Keratinocyte (primary cell): ENCODE measurements around the gene GLI3. TPM values are rescaled to one million over a fixed set of nuclear protein-coding genes. Genes with fewer than 3 reads are reported as not detected.
A peak's percentile ranks its signal among the peaks of the same experiment; 100 is the strongest.

Experiments
- DNase-seq: peaks from one replicate; pipeline ENCODE4 v3.0.0-alpha.2; 2011; ENCODE audit warnings: low read depth, missing footprints, low spot score
- FAIRE-seq: peaks from 2 replicates; lab custom pipeline; 2011; peaks lifted over from hg19 to GRCh38; lab: Jason Lieb, UNC
- H2AFZ ChIP-seq: 2 replicates; pipeline ENCODE4 v1.6.0; 2012; ENCODE audit warnings: low read length, control low read depth, inconsistent platforms; ENCODE audit not compliant: control insufficient read depth
- H3K27ac ChIP-seq: 2 replicates; pipeline ENCODE4 v1.5.1; 2011; ENCODE audit warnings: low read length; ENCODE audit not compliant: control insufficient read depth, insufficient read depth
- H3K27me3 ChIP-seq: 3 replicates; pipeline ENCODE4 v1.6.0; 2011; ENCODE audit warnings: low read length; ENCODE audit not compliant: control insufficient read depth, insufficient read depth; ENCODE audit errors: extremely low read depth
- H3K36me3 ChIP-seq, 2 experiments: 2 replicates in 1 of 2; 3 replicates in 1 of 2; pipeline ENCODE4 v1.5.1; 2011; ENCODE audit warnings: low read length in 2 of 2, mild to moderate bottlenecking in 1 of 2; ENCODE audit not compliant: control insufficient read depth in 2 of 2, insufficient read depth in 2 of 2; ENCODE audit errors: extremely low read depth in 1 of 2
- H3K4me1 ChIP-seq: 3 replicates; pipeline ENCODE4 v1.5.1; 2011; ENCODE audit warnings: low read length; ENCODE audit not compliant: control insufficient read depth, insufficient read depth; ENCODE audit errors: extremely low read depth
- H3K4me2 ChIP-seq: 3 replicates; pipeline ENCODE4 v1.6.0; 2011; ENCODE audit warnings: low read depth, low read length; ENCODE audit not compliant: control insufficient read depth, insufficient read depth; ENCODE audit errors: extremely low read depth
- H3K4me3 ChIP-seq, 3 experiments: fragments of 200-600 bp in 1 of 3; sonication (generic) in 1 of 3; 2 replicates in 2 of 3; 3 replicates in 1 of 3; pipeline ENCODE4 v1.5.1; 2011 to 2016; ENCODE audit warnings: low read length in 3 of 3, mild to moderate bottlenecking in 3 of 3, control low read depth in 2 of 3, inconsistent platforms in 1 of 3, low read depth in 1 of 3, mixed read lengths in 1 of 3, mixed run types in 1 of 3, moderate library complexity in 1 of 3; ENCODE audit not compliant: control insufficient read depth in 2 of 3, insufficient read depth in 2 of 3; ENCODE audit errors: extremely low read depth in 1 of 3
- H3K79me2 ChIP-seq: 2 replicates; pipeline ENCODE4 v1.6.0; 2012; ENCODE audit warnings: low read length; ENCODE audit not compliant: control insufficient read depth, insufficient read depth
- H3K9ac ChIP-seq: 3 replicates; pipeline ENCODE4 v1.6.0; 2011; ENCODE audit warnings: low read length; ENCODE audit not compliant: control insufficient read depth, insufficient read depth; ENCODE audit errors: extremely low read depth
- H3K9me1 ChIP-seq: 3 replicates; pipeline ENCODE4 v1.6.0; 2011; ENCODE audit warnings: low read length; ENCODE audit not compliant: control insufficient read depth, insufficient read depth; ENCODE audit errors: extremely low read depth
- H3K9me3 ChIP-seq: 2 replicates; pipeline ENCODE4 v1.5.1; 2012; ENCODE audit warnings: low read depth, low read length; ENCODE audit not compliant: control insufficient read depth
- H4K20me1 ChIP-seq: 3 replicates; pipeline ENCODE4 v1.6.0; 2011; ENCODE audit warnings: low read length; ENCODE audit not compliant: control insufficient read depth, insufficient read depth; ENCODE audit errors: extremely low read depth
- CTCF ChIP-seq, 3 experiments: IDR thresholded peaks in 1 of 3; conservative IDR thresholded peaks in 1 of 3; optimal IDR thresholded peaks in 1 of 3; 2 replicates in 2 of 3; 3 replicates in 1 of 3; pipeline versions ENCODE3 to v1.5.1; 2011; ENCODE audit warnings: low read length in 3 of 3, mild to moderate bottlenecking in 3 of 3, moderate library complexity in 2 of 3, control low read depth in 1 of 3, inconsistent platforms in 1 of 3; ENCODE audit not compliant: insufficient read depth in 2 of 3; ENCODE audit errors: extremely low read depth in 1 of 3
- EZH2 ChIP-seq: IDR thresholded peaks from one replicate; pipeline ENCODE4 v1.6.1; 2012; ENCODE audit warnings: inconsistent platforms, mild to moderate bottlenecking, low read length, moderate library complexity
- dilution Hi-C: fragments of 300-500 bp; cut with MboI; formaldehyde crosslinking; loops from one replicate; pipeline ENCODE4 v1.7.0; 2020; ENCODE audit warnings: low sequenced_read_pairs; ENCODE audit not compliant: extremely low pct_ligation_motif_present
- polyA plus RNA-seq, 5 experiments: library from polyadenylated mRNA; depleted of rRNA in 3 of 5; stranded (reverse) in 3 of 5; stranded (forward) in 1 of 5; unstranded in 1 of 5; fragments of >200 nt; gene quantifications; 1 replicate in 1 of 5; 2 replicates in 3 of 5; 3 replicates in 1 of 5; pipeline versions ENCODE4 v1.2.1 to v1.2.3, GENCODE V29; 2011 to 2012; ENCODE audit warnings: missing spikeins in 2 of 5, low read depth in 1 of 5, low replicate concordance in 1 of 5

GLI3 gene
- polyA plus RNA-seq, 1 donor (not counting 4 experiments of a cell fraction or from before 2014, with no cell fraction given): 3.6 TPM

- Histone ChIP-seq H3K27me3 (no peaks in the 10 kb centered on the region), H3K4me2 (peak overlapping the region; percentile 95), H3K27ac (peak overlapping the region; percentile 93), H4K20me1 (no peaks in the 10 kb centered on the region), H3K4me3 (peak overlapping the region; percentile 81 to 91 (median 89)), H3K79me2 (peaks cover 30% of the 10 kb centered on the region), H2AFZ (peak overlapping the region; percentile 75), H3K9me3 (no peaks in the 10 kb centered on the region), H3K9me1 (no peaks in the 10 kb centered on the region), H3K36me3 (no peaks in the 10 kb centered on the region), H3K9ac (peak overlapping the region; percentile 92), H3K4me1 (peaks cover 60% of the 10 kb centered on the region)
- dilution Hi-C loops: no loop called here
- DNase-seq (no peak), FAIRE-seq (no peak)
- TF ChIP-seq EZH2: no peak
- TF ChIP-seq CTCF (optimal IDR thresholded peaks at IDR 0.05 in 1 of 3, IDR thresholded peaks at IDR 0.05 in 1 of 3, conservative IDR thresholded peaks at IDR 0.05 in 1 of 3; ENCODE audit: extremely low read depth in 1 of 3, insufficient read depth in 2 of 3, low read length in 3 of 3): no peak
Measured at GRCh38 chr7:42235741-42236161, 1.3 kb downstream of the GLI3 start.

GRCh38 chr7:42234736-42235135 is 2.3 kb downstream of the GLI3 start:
- H3K27ac ChIP-seq: peak overlapping the region; percentile 93
- dilution Hi-C loops: no loop called here
- no peaks in the 10 kb centered on the region for H3K27me3 ChIP-seq
- peak overlapping the region; percentile 95 for H3K4me2 ChIP-seq
- H3K4me1 ChIP-seq: peaks cover 60% of the 10 kb centered on the region
- FAIRE-seq: no peak
- H3K9me1 ChIP-seq: no peaks in the 10 kb centered on the region
- DNase-seq: no peak
- H3K79me2 ChIP-seq: peaks cover 32% of the 10 kb centered on the region
- no peaks in the 10 kb centered on the region for H3K9me3 ChIP-seq
- H3K36me3 ChIP-seq: no peaks in the 10 kb centered on the region
- H3K4me3 ChIP-seq: peak overlapping the region in 1 of 3 experiments; percentile 89
- H3K9ac ChIP-seq: no peak overlapping the region
- TF ChIP-seq EZH2 (no peak), CTCF (optimal IDR thresholded peaks at IDR 0.05 in 1 of 3, IDR thresholded peaks at IDR 0.05 in 1 of 3, conservative IDR thresholded peaks at IDR 0.05 in 1 of 3; ENCODE audit: extremely low read depth in 1 of 3, insufficient read depth in 2 of 3, low read length in 3 of 3) (no peak)
- H2AFZ ChIP-seq: no peak overlapping the region
- H4K20me1 ChIP-seq: no peaks in the 10 kb centered on the region
